Uterus (tissue), 2 donors: ENCODE data around the gene CACNA1A.

Experiments used
- CTCF ChIP-seq, 4 experiments: fragments of 200-600 bp in 2 of 4; fragments of 450-650 bp in 2 of 4; sonication (generic) in 2 of 4; IDR thresholded peaks; one replicate each; pipeline ENCODE4 v1.5.1; 2016 to 2019; ENCODE audit warnings: antibody characterized with exemption in 4 of 4, mild to moderate bottlenecking in 2 of 4, moderate library complexity in 1 of 4
- POLR2A ChIP-seq, 2 donors: fragments of 450-650 bp; IDR thresholded peaks; one replicate each; pipeline ENCODE4 v1.6.1; 2016; ENCODE audit warnings: antibody characterized with exemption in 2 of 2, mild to moderate bottlenecking in 1 of 2, moderate library complexity in 1 of 2

DNA sequence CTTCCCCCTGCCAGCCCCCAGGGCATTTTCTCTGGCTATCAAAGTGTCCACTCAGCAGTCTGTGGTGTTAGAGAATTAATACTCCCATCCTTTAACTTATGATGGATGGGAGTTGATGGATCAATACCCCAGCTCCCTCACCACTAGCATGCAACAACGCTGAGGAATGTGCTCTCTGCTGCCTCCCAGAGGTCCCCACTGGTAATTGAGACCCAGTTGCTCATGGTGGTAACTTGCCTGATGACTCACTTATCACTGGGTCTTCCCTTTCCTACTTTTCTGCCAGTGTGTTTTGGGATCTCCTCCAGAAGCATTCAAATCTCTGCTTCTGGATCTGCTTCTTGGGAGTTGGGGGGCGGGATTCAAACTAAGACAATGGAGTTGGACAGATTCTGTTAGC, 20.3 kb upstream of the CACNA1A start:
- TF ChIP-seq CTCF (IDR thresholded peaks at IDR 0.05) = no peak
- TF ChIP-seq POLR2A (IDR thresholded peaks at IDR 0.05) = no peak
